IMR-90 (cell line): ENCODE results near the gene SF3B5. TPM values are rescaled to one million over a fixed set of nuclear protein-coding genes. Genes with fewer than 3 reads are reported as not detected.

Source experiments
- ATAC-seq: fragments of 200-7000 bp; cut with Tn5 transposase; 2 replicates; pipeline ENCODE4 v1.9.1; 2020; ENCODE audit warnings: low read depth, mild to moderate bottlenecking, moderate library complexity
- BruUV-seq: library from RNA; stranded (reverse); fragments of 400-500 nt; replicated peaks from 2 replicates; lab custom pipeline; 2021; lab: Mats Ljungman, UMichigan
- CTCF ChIA-PET: fragments of 300-600 bp; formaldehyde crosslinking; extraction: SDS; loops from one replicate; lab custom pipeline; 2021; ENCODE audit warnings: antibody characterized with exemption; lab: Yijun Ruan, JAX
- POLR2A ChIA-PET: fragments of 300-600 bp; sonication (Branson Sonifier 250); formaldehyde crosslinking; loops from one replicate; lab custom pipeline; 2022; ENCODE audit warnings: antibody characterized with exemption; ENCODE audit not compliant: unreplicated experiment; lab: Charles Lee
- DNase-seq: peaks from one replicate; pipeline ENCODE4 v3.0.0; 2013
- H2AFZ ChIP-seq: replicated peaks from 2 replicates; pipeline ENCODE3; 2013; ENCODE audit warnings: low read length, mild to moderate bottlenecking; ENCODE audit not compliant: poor library complexity
- H2AK5ac ChIP-seq: 2 replicates; pipeline ENCODE4 v1.6.1; 2013; ENCODE audit warnings: low read depth, low read length, inconsistent platforms
- H2AK9ac ChIP-seq: replicated peaks from 2 replicates; pipeline ENCODE3; 2013; ENCODE audit warnings: mild to moderate bottlenecking, low read depth, low read length, moderate library complexity; ENCODE audit not compliant: poor library complexity
- H2BK120ac ChIP-seq: 2 replicates; pipeline ENCODE4 v1.6.1; 2013; ENCODE audit warnings: low read depth, low read length, inconsistent platforms
- H2BK15ac ChIP-seq: 3 replicates; pipeline ENCODE4 v1.6.1; 2013; ENCODE audit warnings: low read depth, low read length, inconsistent platforms
- H2BK20ac ChIP-seq: 2 replicates; pipeline ENCODE4 v1.6.1; 2013; ENCODE audit warnings: low read depth, mild to moderate bottlenecking, inconsistent platforms, low read length, moderate library complexity
- H2BK5ac ChIP-seq: 2 replicates; pipeline ENCODE4 v1.6.1; 2013; ENCODE audit warnings: mild to moderate bottlenecking, low read depth, low read length, inconsistent platforms; ENCODE audit not compliant: poor library complexity, severe bottlenecking
- H3K14ac ChIP-seq: replicated peaks from 2 replicates; pipeline ENCODE4 v1.6.1; 2013; ENCODE audit warnings: low read depth, low read length, inconsistent platforms
- H3K18ac ChIP-seq: 2 replicates; pipeline ENCODE4 v1.6.1; 2013; ENCODE audit warnings: low read depth, low read length, control low read depth
- H3K23ac ChIP-seq: 2 replicates; pipeline ENCODE4 v1.6.1; 2013; ENCODE audit warnings: low read depth, low read length, inconsistent platforms
- H3K27ac ChIP-seq: 2 replicates; pipeline ENCODE4 v1.5.1; 2013; ENCODE audit warnings: mild to moderate bottlenecking, control low read depth, low read length; ENCODE audit not compliant: insufficient read depth
- H3K27me3 ChIP-seq: 2 replicates; pipeline ENCODE4 v1.6.1; 2013; ENCODE audit warnings: low read length; ENCODE audit not compliant: control insufficient read depth, insufficient read depth
- H3K36me3 ChIP-seq: 2 replicates; pipeline ENCODE4 v1.6.1; 2013; ENCODE audit warnings: low read length, mixed read lengths; ENCODE audit not compliant: control insufficient read depth, insufficient read depth
- H3K4ac ChIP-seq: 2 replicates; pipeline ENCODE4 v1.6.1; 2013; ENCODE audit warnings: low read depth, low read length, inconsistent platforms
- H3K4me1 ChIP-seq: 2 replicates; pipeline ENCODE4 v1.6.1; 2013; ENCODE audit warnings: low read length, mixed read lengths; ENCODE audit not compliant: control insufficient read depth, insufficient read depth
- H3K4me2 ChIP-seq: 2 replicates; pipeline ENCODE4 v1.6.1; 2013; ENCODE audit warnings: low read depth, mild to moderate bottlenecking, control low read depth, low read length, moderate library complexity
- H3K4me3 ChIP-seq: 2 replicates; pipeline ENCODE4 v1.5.1; 2013; ENCODE audit warnings: low read depth, mild to moderate bottlenecking, control low read depth, low read length, moderate library complexity; ENCODE audit not compliant: insufficient read depth
- H3K56ac ChIP-seq: 2 replicates; pipeline ENCODE4 v1.6.1; 2013; ENCODE audit warnings: low read length, inconsistent platforms; ENCODE audit not compliant: insufficient read depth; ENCODE audit errors: extremely low read depth
- H3K79me1 ChIP-seq, 2 experiments: 2 replicates each; pipeline ENCODE4 v1.6.1; 2013; ENCODE audit warnings: low read length in 2 of 2, inconsistent platforms in 1 of 2, low read depth in 1 of 2
- H3K9ac ChIP-seq: 2 replicates; pipeline ENCODE4 v1.6.1; 2013; ENCODE audit warnings: low read depth, low read length, control low read depth
- H3K9me1 ChIP-seq: 2 replicates; pipeline ENCODE4 v1.6.1; 2013; ENCODE audit warnings: low read length, inconsistent platforms; ENCODE audit not compliant: insufficient read depth
- H3K9me3 ChIP-seq: 2 replicates; pipeline ENCODE4 v1.6.1; 2013; ENCODE audit warnings: low read length; ENCODE audit not compliant: control insufficient read depth, insufficient read depth
- H4K20me1 ChIP-seq: 2 replicates; pipeline ENCODE4 v1.6.1; 2013; ENCODE audit warnings: low read length, inconsistent platforms; ENCODE audit not compliant: insufficient read depth
- H4K5ac ChIP-seq: 2 replicates; pipeline ENCODE4 v1.6.1; 2013; ENCODE audit warnings: mild to moderate bottlenecking, low read depth, low read length, control low read depth
- H4K8ac ChIP-seq, 2 experiments: 2 replicates each; pipeline ENCODE4 v1.6.1; 2013; ENCODE audit warnings: low read depth in 2 of 2, low read length in 2 of 2, control low read depth in 1 of 2, inconsistent platforms in 1 of 2
- H4K91ac ChIP-seq: 2 replicates; pipeline ENCODE4 v1.6.1; 2013; ENCODE audit warnings: low read depth, low read length, inconsistent platforms; ENCODE audit not compliant: insufficient read depth
- BHLHE40 ChIP-seq: fragments of 150-350 bp; IDR thresholded peaks from 2 replicates; pipeline ENCODE4 v1.6.1; 2016; ENCODE audit warnings: mild to moderate bottlenecking, low read depth, low read length
- CEBPB ChIP-seq: IDR thresholded peaks from 2 replicates; pipeline ENCODE4 v1.6.1; 2012; ENCODE audit warnings: low read depth, low read length, improper control_type of control experiment
- CHD1 ChIP-seq: IDR thresholded peaks from 2 replicates; pipeline ENCODE4 v1.6.1; 2012; ENCODE audit warnings: low read depth, low read length, improper control_type of control experiment
- CTCF ChIP-seq: conservative IDR thresholded peaks from 2 replicates; pipeline ENCODE4 v1.5.1; 2012; ENCODE audit warnings: mild to moderate bottlenecking, low read depth, low read length, improper control_type of control experiment
- FOS ChIP-seq: fragments of 150-350 bp; IDR thresholded peaks from 2 replicates; pipeline ENCODE4 v1.6.1; 2016; ENCODE audit warnings: low read depth, low read length
- MAFK ChIP-seq: IDR thresholded peaks from 2 replicates; pipeline ENCODE4 v1.6.1; 2012; ENCODE audit warnings: low read depth, low read length, improper control_type of control experiment
- MAZ ChIP-seq: IDR thresholded peaks from 2 replicates; pipeline ENCODE4 v1.6.1; 2012; ENCODE audit warnings: low read depth, mild to moderate bottlenecking, low read length, improper control_type of control experiment, moderate library complexity, borderline replicate concordance
- MXI1 ChIP-seq: IDR thresholded peaks from 2 replicates; pipeline ENCODE4 v1.6.1; 2012; ENCODE audit warnings: low read depth, mild to moderate bottlenecking, low read length, moderate library complexity, borderline replicate concordance
- NFE2L2 ChIP-seq: fragments of 150-350 bp; IDR thresholded peaks from 2 replicates; pipeline ENCODE4 v1.6.1; 2016; ENCODE audit warnings: low read depth, mild to moderate bottlenecking, low read length
- RAD21 ChIP-seq: IDR thresholded peaks from 2 replicates; pipeline ENCODE4 v1.6.1; 2012; ENCODE audit warnings: low read length, improper control_type of control experiment
- RFX5 ChIP-seq: IDR thresholded peaks from 2 replicates; pipeline ENCODE4 v1.8.0; 2012; ENCODE audit warnings: low read depth, mild to moderate bottlenecking, low read length, moderate library complexity
- SMC3 ChIP-seq: fragments of 150-350 bp; IDR thresholded peaks from 2 replicates; pipeline ENCODE4 v1.6.1; 2016; ENCODE audit warnings: low read depth, mild to moderate bottlenecking, antibody characterized with exemption, low read length, moderate library complexity
- WGBS, 2 experiments: methylation state at CpG; one replicate each; pipeline versions ENCODE4 v1.1.5 to v1.1.7; 2013; ENCODE audit warnings: missing lambda C conversion rate in 2 of 2; ENCODE audit not compliant: insufficient read length in 1 of 2; ENCODE audit errors: extremely low coverage in 2 of 2; 5-methylcytosine and 5-hydroxymethylcytosine counted together
- dilution Hi-C: fragments of 300-500 bp; cut with HindIII; formaldehyde crosslinking; loops from one replicate; pipeline ENCODE4 v1.14.3; 2018; ENCODE audit warnings: low sequenced_read_pairs; ENCODE audit not compliant: unreplicated experiment
- in situ Hi-C: fragments of 300-500 bp; cut with MboI; formaldehyde crosslinking; loops from 3 replicates; pipeline ENCODE4 v1.14.3; 2019; ENCODE audit warnings: low sequenced_read_pairs, inconsistent platforms, mixed read lengths
- intact Hi-C: fragments of 100-400 bp; cut with micrococcal nuclease; formaldehyde crosslinking; loops from 2 replicates; pipeline ENCODE4 v1.10.0; 2022
- polyA plus RNA-seq, 3 experiments: library from polyadenylated mRNA; depleted of rRNA; stranded (reverse); fragments of >200 nt; gene quantifications; 2 replicates each; pipeline ENCODE4 v1.2.3, GENCODE V29; 2012; ENCODE audit warnings: low replicate concordance in 1 of 3
- total RNA-seq: library from RNA; depleted of rRNA; stranded (reverse); fragments of >200 nt; gene quantifications from 2 replicates; pipeline ENCODE4 v1.2.3, GENCODE V29; 2012

SF3B5 gene
- total and polyA plus RNA-seq, 2 of the 4 experiments (the other 2 are of a cell fraction) = 227 to 333 TPM

DNA sequence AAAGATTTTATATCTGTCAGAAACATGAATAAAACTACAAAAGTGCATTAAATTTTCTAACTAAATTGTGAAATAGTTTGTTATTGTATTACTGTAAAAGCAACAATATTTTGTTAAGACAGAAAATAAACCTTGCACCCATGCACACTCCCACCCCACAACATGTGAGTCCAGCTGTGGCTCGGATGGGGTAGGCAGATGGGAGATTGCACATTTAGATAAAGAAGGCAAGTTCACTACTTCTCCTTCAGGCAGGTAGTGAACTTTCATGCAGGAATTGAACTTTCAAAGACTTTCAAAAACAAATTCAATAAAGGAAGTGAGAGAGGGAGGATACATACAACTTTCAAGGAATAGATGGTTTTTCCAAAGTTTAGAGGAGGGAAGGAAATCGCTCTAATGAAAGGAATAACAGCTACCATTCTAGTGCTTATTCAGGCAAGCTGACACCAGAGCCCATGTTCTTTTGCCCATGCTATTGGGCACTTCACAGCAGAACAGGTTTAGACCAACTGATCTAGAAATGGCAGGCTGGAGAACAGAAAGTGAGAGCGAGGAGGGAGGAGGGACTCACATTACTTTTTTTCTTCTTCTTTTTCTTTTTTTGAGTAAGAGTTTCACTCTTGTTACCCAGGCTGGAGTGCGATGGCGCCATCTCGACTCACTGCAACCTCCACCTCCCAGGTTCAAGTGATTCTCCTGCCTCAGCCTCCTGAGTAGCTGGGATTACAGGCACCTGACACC lies 28.5 kb downstream of the SF3B5 start:
- Histone ChIP-seq H3K9me3 (no peaks in the 10 kb centered on the region), H2BK20ac (no peak overlapping the region), H3K9me1 (0 out of 2 replicates have a peak, but pooled peaks cover 4% of the 10 kb centered on the region), H2AK9ac (no peak overlapping the region), H2BK120ac (no peak overlapping the region), H2AK5ac (no peak overlapping the region), H4K8ac (no peak overlapping the region), H3K4ac (no peak overlapping the region), H4K91ac (no peak overlapping the region), H2BK5ac (no peak overlapping the region), H2BK15ac (no peak overlapping the region), H3K4me1 (peaks cover 3% of the 10 kb centered on the region; the same call in 1 of the 2 replicates), H3K27ac (no peak overlapping the region), H4K20me1 (no peaks in the 10 kb centered on the region), H3K9ac (no peak overlapping the region), H3K18ac (no peak overlapping the region), H3K79me1 (no peaks in the 10 kb centered on the region), H3K23ac (no peak overlapping the region), H3K56ac (no peak overlapping the region), H3K4me2 (no peak overlapping the region), H4K5ac (no peak overlapping the region), H3K36me3 (no peaks in the 10 kb centered on the region), H3K4me3 (no peak overlapping the region), H2AFZ (no peak overlapping the region), H3K14ac (no peak overlapping the region), H3K27me3 (peaks cover 70% of the 10 kb centered on the region)
- BruUV-seq = no TSS peak
- ATAC-seq = no peak
- ChIA-PET CTCF (interaction anchor here (0.6 kb wide), 2 partner anchors 13 to 1056 kb away, joined by 3 to 5 read pairs; no protein-coding TSS in a partner anchor), POLR2A (no interaction called here)
- in situ Hi-C loops = no loop called here
- intact Hi-C loops = no loop called here
- whole genome bisulfite sequencing, 2 experiments = no CpG with 5 or more reads among the region's 6 CpGs
- TF ChIP-seq CHD1 = no peak
- TF ChIP-seq BHLHE40 = no peak
- TF ChIP-seq RAD21 = no peak
- TF ChIP-seq MAZ = no peak
- TF ChIP-seq NFE2L2 = no peak
- TF ChIP-seq FOS = no peak
- no peak for TF ChIP-seq MXI1
- no peak for TF ChIP-seq CEBPB
- TF ChIP-seq RFX5 = no peak
- TF ChIP-seq CTCF = no peak
- TF ChIP-seq SMC3 = no peak
- TF ChIP-seq MAFK = no peak
- DNase-seq = no peak
- dilution Hi-C loops = no loop called here
